Fibroblast of lung (primary cell): ENCODE measurements around the gene PZP. TPM values are rescaled to one million over a fixed set of nuclear protein-coding genes. Genes with fewer than 3 reads are reported as not detected.

Source experiments
- DNase-seq, 2 donors: peaks; one replicate each; pipeline versions ENCODE4 v3.0.0 to v3.0.0-alpha.2; 2010; ENCODE audit warnings: low read depth in 2 of 2
- H2AFZ ChIP-seq: 2 replicates; pipeline ENCODE4 v1.5.1; 2012; ENCODE audit warnings: low read length, control low read depth, inconsistent platforms
- H3K27ac ChIP-seq: 2 replicates; pipeline ENCODE4 v1.5.1; 2011; ENCODE audit warnings: low read length, control low read depth; ENCODE audit not compliant: insufficient read depth
- H3K27me3 ChIP-seq: 2 replicates; pipeline ENCODE4 v1.5.1; 2011; ENCODE audit warnings: mild to moderate bottlenecking, low read length; ENCODE audit not compliant: control insufficient read depth, insufficient read depth
- H3K36me3 ChIP-seq: 2 replicates; pipeline ENCODE4 v1.5.1; 2011; ENCODE audit warnings: low read length; ENCODE audit not compliant: control insufficient read depth, insufficient read depth
- H3K4me1 ChIP-seq: 2 replicates; pipeline ENCODE4 v1.5.1; 2011; ENCODE audit warnings: low read length; ENCODE audit not compliant: control insufficient read depth, insufficient read depth; ENCODE audit errors: extremely low read depth
- H3K4me2 ChIP-seq: 2 replicates; pipeline ENCODE4 v1.5.1; 2011; ENCODE audit warnings: low read length, control low read depth; ENCODE audit not compliant: insufficient read depth; ENCODE audit errors: extremely low read depth
- H3K4me3 ChIP-seq, 4 experiments: fragments of 200-600 bp in 1 of 4; sonication (generic) in 1 of 4; replicated peaks in 1 of 4; 2 replicates each; pipeline ENCODE4 v1.5.1; 2011 to 2016; ENCODE audit warnings: low read length in 4 of 4, low read depth in 3 of 4, mild to moderate bottlenecking in 3 of 4, control low read depth in 2 of 4, inconsistent platforms in 1 of 4, mixed read lengths in 1 of 4; ENCODE audit not compliant: insufficient read depth in 1 of 4; ENCODE audit errors: control extremely low read depth in 1 of 4
- H3K79me2 ChIP-seq: 2 replicates; pipeline ENCODE4 v1.5.1; 2012; ENCODE audit warnings: mild to moderate bottlenecking, low read length, inconsistent platforms; ENCODE audit not compliant: control insufficient read depth, insufficient read depth
- H3K9ac ChIP-seq: 2 replicates; pipeline ENCODE4 v1.5.1; 2011; ENCODE audit warnings: mild to moderate bottlenecking, low read length, control low read depth; ENCODE audit not compliant: insufficient read depth
- H3K9me3 ChIP-seq: 2 replicates; pipeline ENCODE4 v1.5.1; 2012; ENCODE audit warnings: low read depth, low read length; ENCODE audit not compliant: control insufficient read depth, insufficient read depth
- H4K20me1 ChIP-seq: 2 replicates; pipeline ENCODE4 v1.5.1; 2011; ENCODE audit warnings: low read length; ENCODE audit not compliant: control insufficient read depth, insufficient read depth; ENCODE audit errors: extremely low read depth
- CTCF ChIP-seq, 2 donors: IDR thresholded peaks in 1 of 2; conservative IDR thresholded peaks in 1 of 2; 1 replicate in 1 of 2; 2 replicates in 1 of 2; pipeline ENCODE4 v1.5.1; 2011 to 2012; ENCODE audit warnings: low read length in 2 of 2, control low read depth in 1 of 2, inconsistent platforms in 1 of 2, low read depth in 1 of 2, mild to moderate bottlenecking in 1 of 2
- EZH2 ChIP-seq: IDR thresholded peaks from 2 replicates; pipeline ENCODE4 v1.5.1; 2012; ENCODE audit warnings: low read length, control low read depth, mild to moderate bottlenecking; ENCODE audit errors: missing control alignments
- polyA plus RNA-seq, 2 donors: library from polyadenylated mRNA; depleted of rRNA in 1 of 2; stranded (reverse) in 1 of 2; unstranded in 1 of 2; fragments of >200 nt; gene quantifications; 2 replicates each; pipeline ENCODE4 v1.2.1, GENCODE V29; 2011 to 2012; ENCODE audit warnings: missing spikeins in 1 of 2
- total RNA-seq: library from RNA; depleted of rRNA; stranded (reverse); fragments of >200 nt; gene quantifications from 2 replicates; pipeline ENCODE4 v1.2.1, GENCODE V29; 2014

The PZP gene
- total and polyA plus RNA-seq, 2 donors (not counting 1 experiment from before 2014, with no cell fraction given) = not detected

GRCh38 chr12:9198012-9198411 is 10.2 kb downstream of the PZP start:
- Histone ChIP-seq H3K4me2 (no peak overlapping the region), H3K9me3 (no peaks in the 10 kb centered on the region), H3K27me3 (no peaks in the 10 kb centered on the region), H3K4me1 (no peaks in the 10 kb centered on the region), H3K79me2 (no peaks in the 10 kb centered on the region), H2AFZ (no peak overlapping the region), H3K36me3 (no peaks in the 10 kb centered on the region), H3K9ac (no peak overlapping the region), H3K4me3 (no peak overlapping the region), H4K20me1 (no peaks in the 10 kb centered on the region), H3K27ac (no peak overlapping the region)
- TF ChIP-seq CTCF (conservative IDR thresholded peaks at IDR 0.05 in 1 of 2, IDR thresholded peaks at IDR 0.05 in 1 of 2; ENCODE audit: low read depth in 1 of 2, low read length in 2 of 2) (no peak), EZH2 (no peak)
- no peak for DNase-seq

GRCh38 chr12:9184276-9184675 is 23.9 kb downstream of the PZP start:
- Histone ChIP-seq H3K4me2 (no peak overlapping the region), H4K20me1 (no peaks in the 10 kb centered on the region), H3K9ac (no peak overlapping the region), H3K4me1 (no peaks in the 10 kb centered on the region), H3K27ac (no peak overlapping the region), H3K9me3 (no peaks in the 10 kb centered on the region), H3K79me2 (no peaks in the 10 kb centered on the region), H2AFZ (no peak overlapping the region), H3K36me3 (no peaks in the 10 kb centered on the region), H3K4me3 (no peak overlapping the region), H3K27me3 (no peaks in the 10 kb centered on the region)
- DNase-seq = no peak
- TF ChIP-seq CTCF (conservative IDR thresholded peaks at IDR 0.05 in 1 of 2, IDR thresholded peaks at IDR 0.05 in 1 of 2; ENCODE audit: low read depth in 1 of 2, low read length in 2 of 2) (no peak), EZH2 (no peak)

- H3K79me2 ChIP-seq = no peaks in the 10 kb centered on the region
- no peaks in the 10 kb centered on the region for H3K4me1 ChIP-seq
- H3K36me3 ChIP-seq = no peaks in the 10 kb centered on the region
- no peak overlapping the region for H2AFZ ChIP-seq
- H3K27ac ChIP-seq = no peak overlapping the region
- H3K27me3 ChIP-seq = no peaks in the 10 kb centered on the region
- no peak overlapping the region for H3K9ac ChIP-seq
- no peak overlapping the region for H3K4me2 ChIP-seq
- H4K20me1 ChIP-seq = no peaks in the 10 kb centered on the region
- DNase-seq = no peak
- no peak for TF ChIP-seq EZH2
- no peaks in the 10 kb centered on the region for H3K9me3 ChIP-seq
- H3K4me3 ChIP-seq = no peak overlapping the region
Observed at GRCh38 chr12:9180810-9181209, 27.4 kb downstream of the PZP start.

GRCh38 chr12:9179781-9180180 is 28.4 kb downstream of the PZP start:
- H3K4me2 ChIP-seq = no peak overlapping the region
- H4K20me1 ChIP-seq = no peaks in the 10 kb centered on the region
- no peak overlapping the region for H3K9ac ChIP-seq
- no peaks in the 10 kb centered on the region for H3K9me3 ChIP-seq
- no peak for TF ChIP-seq CTCF (conservative IDR thresholded peaks at IDR 0.05 in 1 of 2, IDR thresholded peaks at IDR 0.05 in 1 of 2; ENCODE audit: low read depth in 1 of 2, low read length in 2 of 2)
- no peak for TF ChIP-seq EZH2
- H3K36me3 ChIP-seq = no peaks in the 10 kb centered on the region
- no peak overlapping the region for H3K4me3 ChIP-seq
- no peak overlapping the region for H2AFZ ChIP-seq
- no peaks in the 10 kb centered on the region for H3K79me2 ChIP-seq
- no peak for DNase-seq
- no peaks in the 10 kb centered on the region for H3K4me1 ChIP-seq
- H3K27me3 ChIP-seq = no peaks in the 10 kb centered on the region
- no peak overlapping the region for H3K27ac ChIP-seq
